ENCODE measurements around the gene AGR3.

The AGR3 gene

DNA sequence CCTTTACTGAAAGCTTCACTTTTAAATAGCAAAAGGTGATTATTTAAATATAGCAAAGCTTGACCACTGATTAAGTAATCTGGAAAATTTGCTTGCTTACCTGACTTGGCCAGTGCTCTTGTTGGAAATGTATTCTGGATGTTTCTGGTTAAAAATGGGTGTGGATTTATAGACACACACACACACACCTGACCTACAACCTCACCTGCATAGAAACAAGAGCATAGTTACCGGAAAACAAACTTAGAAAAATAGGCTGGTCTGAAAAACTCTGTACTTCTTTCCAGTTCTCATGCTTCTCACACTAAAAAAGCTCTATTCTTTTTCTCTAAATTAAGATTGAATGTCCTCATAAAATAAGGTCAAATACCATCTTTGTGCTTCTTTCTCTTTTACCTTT, at the start of gene AGR3:
TSS of gene AGR3 (minus strand) at position 140 of the 400 bp plus-strand sequence. CDS start 3,365 bp downstream, outside the sequence.
- DNase-seq (ENCODE audit: low read depth): no peak

DNA sequence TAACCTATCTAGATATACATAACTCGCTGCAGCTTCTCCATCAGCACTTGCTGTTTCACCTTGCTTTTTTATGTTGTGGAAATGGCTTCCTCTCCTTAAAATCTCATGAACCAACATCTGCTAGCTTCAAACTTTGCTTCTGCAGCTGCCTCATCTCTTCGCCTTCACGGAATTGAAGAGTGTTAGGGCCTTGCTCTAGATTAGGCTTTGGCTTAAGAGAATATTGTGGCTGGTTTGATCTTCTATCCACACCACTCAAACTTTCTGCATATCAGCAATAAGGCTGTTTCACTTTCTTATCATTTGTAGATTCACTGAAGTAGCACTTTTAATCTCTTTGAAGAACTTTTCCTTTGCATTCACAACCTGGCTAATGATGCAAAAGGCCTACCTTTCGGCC, 49.2 kb upstream of the AGR3 start:
- DNase-seq (ENCODE audit: low read depth): no peak

DNA sequence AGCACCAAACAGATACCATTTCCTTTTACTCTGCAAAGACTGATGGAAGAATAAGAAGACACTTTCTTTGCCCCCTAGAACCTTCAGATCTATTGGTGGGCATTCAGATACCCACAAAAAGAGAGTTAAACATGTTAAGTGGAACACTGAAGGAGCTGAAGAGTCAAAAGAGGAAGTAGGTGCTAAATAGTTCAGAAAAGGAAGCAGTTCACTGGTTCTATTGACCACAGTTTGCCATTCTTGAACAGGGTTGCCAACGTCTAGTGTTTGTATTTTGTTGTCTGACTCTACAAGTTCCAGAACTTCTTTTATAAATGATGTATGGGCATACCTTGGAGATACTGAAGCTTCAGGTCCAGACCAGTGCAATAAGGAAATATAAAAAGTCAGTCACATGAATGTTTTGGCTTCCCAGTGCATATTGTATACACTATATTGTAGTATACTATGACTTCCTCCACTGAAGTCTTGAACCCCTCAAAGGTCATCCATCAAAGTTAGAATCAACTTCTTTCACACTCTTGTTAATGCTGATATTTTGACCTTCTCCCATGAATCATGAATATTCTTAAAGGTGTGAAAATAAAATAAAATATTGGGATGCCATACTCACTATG, 47.5 kb upstream of the AGR3 start:
- DNase-seq (ENCODE audit: low read depth): no peak

DNA sequence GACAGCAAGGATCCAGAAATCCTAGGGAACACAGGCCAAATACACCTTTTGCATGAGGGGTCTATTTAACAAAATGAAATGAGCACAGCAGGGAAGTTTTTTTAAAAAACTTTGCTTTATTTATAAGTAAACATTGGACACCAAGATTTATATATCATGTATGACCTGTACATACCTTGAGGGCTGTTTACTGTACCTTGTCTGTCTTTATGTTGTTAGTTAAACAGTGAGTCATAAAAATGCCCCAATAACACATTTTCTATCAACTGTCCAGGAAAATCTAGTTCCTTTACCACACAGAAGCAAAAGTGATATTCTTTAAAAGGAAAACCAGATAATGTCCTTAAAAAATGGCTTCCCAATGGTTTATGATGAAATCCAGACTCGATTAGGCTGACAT, 45.1 kb upstream of the AGR3 start:
- no peak for DNase-seq (ENCODE audit: low read depth)

DNA sequence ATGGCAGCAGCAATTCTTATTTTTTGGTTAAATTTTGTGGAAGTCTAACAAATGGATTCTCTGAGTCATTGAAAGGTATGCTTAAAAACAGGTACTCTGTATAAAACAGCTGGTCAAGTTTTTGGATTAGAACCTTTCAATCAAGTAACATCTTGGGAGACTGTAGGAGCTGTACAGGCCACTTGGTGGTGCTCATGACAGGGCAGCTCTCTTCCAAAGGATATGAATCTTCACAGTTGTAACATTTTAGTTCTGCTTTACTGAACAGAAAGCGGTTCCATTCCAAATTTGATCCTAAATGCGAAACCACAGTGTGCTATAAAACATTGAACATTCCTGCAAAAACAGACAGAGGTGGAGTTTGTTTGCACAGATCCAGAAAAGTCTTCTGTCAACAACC, 44.5 kb upstream of the AGR3 start:
- DNase-seq (ENCODE audit: low read depth): no peak

DNA sequence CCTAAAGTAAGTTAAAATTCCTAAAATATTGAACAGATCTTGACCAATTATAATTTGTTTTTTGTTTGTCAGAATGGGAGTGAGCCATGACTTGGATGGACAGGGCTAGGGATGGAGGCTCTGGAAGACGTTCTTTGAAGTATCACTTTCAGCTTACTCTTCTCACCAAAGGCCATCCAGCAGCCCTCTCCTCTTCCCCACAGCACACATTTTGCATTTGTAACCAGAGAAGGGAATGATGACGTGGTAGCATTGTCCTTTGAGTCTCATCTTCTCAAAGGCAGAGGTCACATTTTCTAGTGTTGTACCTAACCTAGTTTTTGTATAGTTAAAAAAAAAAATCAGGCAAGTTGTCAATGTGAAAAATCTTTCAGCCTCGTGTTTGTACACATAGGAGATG, 43.8 kb upstream of the AGR3 start:
- DNase-seq (ENCODE audit: low read depth): no peak

DNA sequence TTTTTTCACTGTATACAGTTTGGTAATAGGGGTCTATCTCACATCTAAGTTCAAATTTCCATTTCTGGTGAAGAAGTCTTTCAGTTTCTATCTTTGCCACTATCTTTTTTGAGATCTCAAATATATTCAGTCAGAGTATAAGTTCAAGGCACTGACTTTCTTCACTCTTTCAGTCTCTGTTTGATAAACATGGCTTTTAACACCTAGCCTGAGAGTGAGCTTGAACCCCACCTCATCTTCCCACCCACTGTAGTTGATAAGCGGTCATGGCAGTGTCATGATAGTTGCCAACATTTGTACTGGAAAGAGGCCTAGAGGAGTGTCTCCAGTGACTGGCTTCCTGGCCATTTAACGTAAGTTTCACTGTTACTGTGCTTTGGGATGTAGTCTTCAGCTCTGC, 41.2 kb upstream of the AGR3 start:
- DNase-seq (ENCODE audit: low read depth): no peak

DNA sequence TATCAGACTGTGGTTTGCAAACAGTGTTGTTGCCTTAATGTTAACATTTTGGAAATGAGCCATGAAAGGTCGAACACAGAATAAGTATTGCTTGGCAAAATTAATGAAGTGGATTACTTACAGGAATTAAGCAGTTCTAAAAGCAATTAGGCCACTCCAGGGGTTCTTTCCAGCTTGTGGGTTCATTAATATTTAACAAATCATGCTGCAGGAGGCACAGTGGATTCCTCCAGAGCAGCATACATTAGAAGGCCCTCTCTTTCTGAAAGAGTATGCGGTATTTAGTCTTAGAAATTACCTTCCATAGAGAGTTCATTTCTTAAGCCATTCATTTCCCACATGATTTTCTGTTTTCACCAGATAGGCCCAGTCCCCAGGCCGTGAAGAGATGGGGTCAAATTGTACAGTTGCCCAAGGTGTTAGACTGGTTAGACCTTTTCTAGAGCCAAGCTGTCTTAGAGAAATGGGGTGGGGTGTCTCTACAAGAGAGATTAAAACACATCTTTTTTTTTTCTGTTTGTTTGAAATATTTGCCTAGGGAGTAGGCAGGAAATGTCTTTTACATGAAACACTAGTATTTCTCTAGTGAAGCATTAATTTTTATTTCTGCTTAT, 40.0 kb upstream of the AGR3 start:
- DNase-seq (ENCODE audit: low read depth): no peak

DNA sequence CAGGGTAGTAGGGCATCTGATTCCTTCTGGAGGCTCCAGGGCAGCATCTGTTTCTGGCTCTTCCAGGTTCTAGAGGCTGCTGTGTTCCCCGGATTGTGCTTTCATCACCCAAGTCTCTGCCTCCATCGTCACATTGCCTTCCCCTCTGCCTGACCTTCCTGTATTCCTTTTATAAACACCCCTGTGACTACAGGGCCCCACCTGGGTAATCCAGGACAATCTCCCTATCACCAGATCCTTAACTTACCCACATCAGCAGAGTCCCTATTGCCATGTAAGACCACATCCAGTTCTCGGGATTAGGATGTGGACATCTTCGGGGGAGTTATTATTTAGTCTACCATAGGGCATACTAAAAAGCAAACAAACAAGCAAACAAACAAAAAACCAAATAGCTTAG, 39.4 kb upstream of the AGR3 start:
- no peak for DNase-seq (ENCODE audit: low read depth)

DNA sequence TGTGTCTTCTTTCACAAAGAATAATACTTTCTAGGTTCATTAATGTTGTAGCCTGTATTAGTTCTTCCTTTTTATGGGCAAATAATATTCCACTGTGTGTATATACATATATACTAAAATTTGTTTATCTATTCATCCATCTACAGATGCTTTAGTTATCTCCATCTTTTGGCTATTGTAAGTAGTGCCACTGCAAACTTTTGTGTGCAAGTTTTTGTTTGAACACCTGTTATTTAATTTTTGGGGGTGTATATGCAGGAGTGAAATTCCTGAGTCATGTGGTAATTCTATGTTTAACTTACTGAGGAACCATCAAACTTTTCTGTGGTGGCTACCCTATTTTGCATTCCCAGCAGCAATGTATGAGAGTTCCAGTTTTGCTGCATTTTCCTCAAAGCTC, 37.7 kb upstream of the AGR3 start:
- no peak for DNase-seq (ENCODE audit: low read depth)

DNA sequence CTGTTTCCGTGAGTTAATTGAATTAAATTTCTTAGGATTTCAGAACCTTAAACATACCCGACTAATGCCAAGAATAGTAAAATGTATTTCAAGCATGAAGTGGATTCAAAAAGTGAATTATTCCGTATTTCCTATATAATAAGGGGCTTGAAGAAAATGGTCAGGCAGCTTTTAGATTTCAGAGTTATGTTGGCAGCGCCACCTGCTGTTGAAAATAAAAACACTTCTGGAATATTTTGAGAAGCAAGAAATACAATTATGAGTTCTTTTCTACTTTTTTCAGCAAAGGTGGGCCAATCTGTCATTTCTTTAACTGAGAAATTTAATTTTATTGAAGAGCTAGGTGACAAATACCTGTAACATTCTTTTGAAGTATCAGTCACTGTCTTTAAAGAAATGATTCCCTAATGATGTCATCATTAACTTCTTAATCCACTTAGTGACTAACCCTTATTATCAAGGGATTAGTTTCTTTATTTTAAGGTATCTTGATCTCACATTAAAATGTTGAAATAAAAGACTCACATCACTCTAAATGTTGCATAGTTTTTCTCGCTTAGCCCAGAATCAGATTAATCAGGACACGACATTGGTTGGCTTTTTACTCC, 36.6 kb upstream of the AGR3 start:
- no peak for DNase-seq (ENCODE audit: low read depth)

DNA sequence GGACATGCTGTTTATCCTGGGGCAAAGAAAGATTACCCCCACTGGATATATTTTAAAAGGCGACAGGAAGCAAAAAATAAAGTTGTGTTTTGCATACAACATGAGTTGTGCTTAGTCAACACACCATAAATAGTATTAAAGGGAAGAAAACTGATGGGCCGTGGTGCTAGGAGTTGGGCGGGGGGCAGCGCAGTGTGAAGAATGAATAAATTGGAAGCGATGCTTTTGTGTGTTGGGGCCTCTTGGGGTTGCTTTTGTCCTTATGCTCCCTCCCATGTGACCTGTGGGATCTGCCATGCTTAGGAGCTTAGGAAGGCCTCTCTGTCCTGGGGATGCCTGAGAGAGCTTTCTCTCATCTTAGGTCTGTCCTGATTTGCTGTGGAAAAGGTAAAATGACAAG, 35.0 kb upstream of the AGR3 start:
- no peak for DNase-seq (ENCODE audit: low read depth)

DNA sequence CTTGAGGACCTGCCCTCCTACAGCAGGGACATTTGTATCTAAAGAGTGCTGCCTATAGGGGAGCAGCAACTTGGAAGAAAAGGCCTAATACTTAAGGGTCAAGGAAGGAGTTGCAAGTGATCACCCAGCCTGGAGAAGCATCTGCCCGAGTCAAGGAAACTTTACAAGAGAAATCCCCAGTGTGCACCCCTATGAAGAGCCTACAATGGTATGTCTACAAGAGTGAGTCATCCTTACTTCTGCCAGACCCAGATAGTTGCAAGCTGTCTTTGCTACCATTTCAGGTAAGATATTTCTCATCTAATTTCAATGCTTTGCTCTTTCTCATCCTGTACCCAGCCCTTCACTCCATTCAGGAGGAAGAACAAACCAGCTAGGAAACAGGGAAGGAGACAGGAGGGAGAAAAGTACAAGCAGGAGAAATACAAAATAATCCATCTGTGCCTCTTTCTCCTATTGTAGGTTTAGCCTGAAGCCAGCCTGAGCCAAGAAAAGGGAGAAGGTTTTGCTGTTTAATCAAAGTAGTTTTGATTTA, 34.4 kb upstream of the AGR3 start:
- no peak for DNase-seq (ENCODE audit: low read depth)

DNA sequence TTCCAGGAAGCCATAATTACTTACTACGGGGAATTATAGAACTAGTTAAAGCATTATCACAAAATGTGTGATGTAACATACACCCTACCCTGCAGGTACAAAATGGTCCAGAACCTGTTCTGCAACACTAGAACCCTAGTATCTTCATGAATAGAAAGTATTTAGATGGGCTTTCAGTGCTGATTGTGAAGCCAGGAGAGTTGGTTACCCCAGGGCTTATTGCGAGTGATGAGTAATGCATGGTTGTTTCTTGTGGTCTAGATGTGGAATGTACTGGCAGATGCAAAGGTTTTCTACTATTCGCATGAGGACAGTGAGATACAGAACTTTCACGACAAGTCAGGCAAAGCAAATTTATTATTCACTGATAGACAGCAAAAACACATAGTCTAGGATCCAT, 33.6 kb upstream of the AGR3 start:
- DNase-seq (ENCODE audit: low read depth): no peak

DNA sequence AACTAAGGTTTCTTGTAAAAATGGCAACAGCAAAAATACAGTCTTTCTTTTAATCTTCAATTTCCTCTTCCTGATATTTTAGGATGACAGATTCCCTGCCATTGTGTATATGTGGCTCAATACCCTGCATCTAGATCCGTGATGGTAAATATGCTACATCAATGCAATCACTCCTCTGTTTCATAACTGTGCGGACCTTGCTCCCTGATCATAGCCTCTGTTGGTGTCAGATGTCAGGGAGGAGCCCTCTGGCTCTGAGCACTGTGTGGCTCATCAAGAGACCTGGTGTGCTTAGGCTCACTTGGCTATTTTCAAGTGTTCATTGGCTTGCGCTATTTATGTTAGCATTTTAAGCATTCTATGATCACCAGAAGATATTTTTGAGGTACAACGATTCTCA, 33.0 kb upstream of the AGR3 start:
- no peak for DNase-seq (ENCODE audit: low read depth)

DNA sequence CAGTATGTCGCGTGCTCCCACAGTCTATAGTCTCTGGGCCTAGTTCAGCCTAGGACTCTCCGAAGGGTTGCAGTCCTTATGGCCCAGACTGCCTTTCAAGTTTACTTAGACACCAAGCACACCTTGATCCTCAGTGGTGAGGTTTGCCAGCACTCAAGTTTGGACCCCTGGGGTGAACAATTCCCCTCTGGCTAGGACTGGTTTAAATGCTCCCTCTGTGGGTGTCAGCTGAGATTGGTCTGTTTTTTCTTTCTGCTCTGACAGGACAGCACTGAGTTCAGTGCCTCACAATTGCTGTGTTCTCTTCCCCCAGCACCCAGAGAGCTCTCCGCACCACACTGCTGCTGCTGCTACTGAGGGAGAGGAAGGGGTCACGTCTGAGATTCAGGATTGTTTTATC, 31.9 kb upstream of the AGR3 start:
- no peak for DNase-seq (ENCODE audit: low read depth)

DNA sequence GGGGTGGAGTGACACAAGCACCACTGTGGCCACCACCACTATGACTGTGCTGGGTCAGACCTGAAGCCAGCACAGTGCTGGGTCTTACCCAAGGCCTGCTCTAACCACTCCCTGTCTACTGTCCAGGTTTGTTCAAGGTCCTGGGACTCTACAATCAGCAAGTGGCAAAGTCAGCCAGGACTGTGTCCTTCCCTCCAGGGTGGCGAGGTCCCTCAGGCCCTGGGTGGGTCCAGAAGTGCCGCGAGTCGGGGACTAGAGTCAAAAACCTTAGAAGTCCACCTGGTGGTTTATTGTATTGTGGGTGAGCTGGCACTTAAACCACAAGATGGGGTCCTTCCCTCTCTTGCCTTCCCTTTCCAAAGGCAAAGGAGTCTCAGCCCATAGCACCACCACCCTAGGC, 30.8 kb upstream of the AGR3 start:
- no peak for DNase-seq (ENCODE audit: low read depth)

DNA sequence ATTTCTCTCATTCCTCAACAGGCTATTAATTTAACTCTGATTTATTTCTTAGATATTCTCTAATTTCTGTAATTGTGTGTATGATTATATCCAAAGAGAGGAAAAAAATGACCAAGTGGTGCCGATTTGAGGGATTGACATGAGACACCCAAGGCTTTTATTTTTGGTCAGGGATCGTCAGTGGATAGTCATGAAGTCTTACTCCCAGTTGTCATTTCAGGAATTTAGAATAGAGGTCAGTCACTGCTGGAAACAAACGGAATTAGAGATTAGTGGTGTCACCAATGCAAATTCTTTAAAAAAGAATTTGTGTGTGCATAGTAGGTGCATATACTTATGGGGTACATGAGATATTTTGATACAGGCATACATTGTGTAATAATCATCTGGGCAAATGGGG, 26.8 kb upstream of the AGR3 start:
- DNase-seq (ENCODE audit: low read depth): no peak

DNA sequence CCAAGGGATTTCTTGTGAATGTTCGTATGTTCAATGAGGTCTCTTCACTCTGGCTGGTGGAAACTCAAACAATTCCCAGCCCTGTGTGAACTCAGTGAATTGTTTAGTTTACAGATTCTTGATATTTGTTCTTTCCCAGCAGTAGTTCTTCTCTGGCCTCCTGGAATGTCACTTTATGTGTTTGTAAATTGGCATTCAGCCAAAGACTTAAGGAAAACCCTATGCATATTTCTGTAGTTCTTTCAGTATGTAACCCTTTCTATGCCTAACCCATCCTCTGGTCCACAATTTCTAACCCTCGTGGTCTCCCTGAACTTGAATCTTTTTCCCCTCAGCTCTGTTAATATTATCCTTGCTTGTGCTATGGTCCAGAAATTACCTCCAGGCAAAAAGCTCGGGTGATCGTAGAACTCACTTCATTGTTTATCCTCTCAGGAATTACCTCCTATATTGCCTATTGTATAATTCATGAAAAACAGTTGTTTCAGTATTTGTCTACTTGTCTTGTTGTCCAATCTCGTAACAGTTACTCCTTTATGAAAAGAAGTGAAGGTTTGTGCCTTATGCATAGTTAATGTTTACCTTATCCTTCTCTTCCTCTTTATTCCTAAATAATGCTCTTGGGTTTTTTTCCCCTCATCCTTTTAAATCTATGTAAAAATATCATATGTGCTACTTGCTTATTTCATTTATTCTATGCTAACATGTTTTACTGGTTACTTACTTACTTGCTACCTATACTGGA, 23.7 kb upstream of the AGR3 start:
- no peak for DNase-seq (ENCODE audit: low read depth)

DNA sequence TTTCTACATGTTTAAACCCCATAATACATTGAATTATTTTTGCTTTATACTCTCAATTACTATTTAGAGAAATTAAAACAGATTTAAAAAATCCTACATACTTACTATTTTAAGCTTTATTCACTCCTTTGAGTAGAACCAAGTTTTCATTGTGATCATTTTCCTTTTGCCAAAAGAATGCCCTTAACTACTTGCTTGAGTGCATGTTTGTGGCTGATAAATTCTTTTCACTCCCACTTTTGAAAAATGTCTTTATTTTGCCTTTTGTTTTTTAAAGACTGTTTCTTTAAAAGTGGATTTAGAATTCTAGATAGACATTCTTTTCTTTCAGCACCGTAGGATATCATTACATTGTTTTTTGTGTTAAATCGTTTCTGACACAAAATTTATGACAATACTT, 22.3 kb upstream of the AGR3 start:
- DNase-seq (ENCODE audit: low read depth): no peak

DNA sequence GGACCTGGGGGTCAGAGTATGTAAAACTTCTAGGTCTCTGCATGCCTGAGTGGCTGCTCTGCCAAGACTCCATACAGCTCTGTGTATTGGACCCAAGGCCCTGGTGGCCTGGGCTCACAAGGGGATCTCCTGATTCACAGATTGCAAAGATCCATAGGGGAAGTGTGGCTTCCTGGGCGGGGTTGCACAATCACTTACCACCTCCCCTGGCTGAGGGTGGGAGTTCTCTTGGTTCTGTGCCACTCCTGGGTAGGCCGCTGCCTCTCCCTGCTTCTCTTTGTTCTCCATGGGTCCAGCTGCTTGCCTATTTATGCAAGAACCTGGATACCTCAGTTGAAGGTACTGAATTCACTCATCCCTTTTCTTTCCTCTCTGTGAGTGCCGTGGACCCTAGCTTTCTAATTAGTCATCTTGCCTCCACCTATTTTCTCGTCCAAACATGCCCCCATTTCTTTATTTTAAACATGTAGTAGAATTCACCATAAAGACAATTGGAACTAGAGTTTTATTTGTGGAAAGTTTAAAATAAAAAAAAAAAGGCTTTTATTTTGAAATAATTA, 18.5 kb upstream of the AGR3 start:
- DNase-seq (ENCODE audit: low read depth): no peak

DNA sequence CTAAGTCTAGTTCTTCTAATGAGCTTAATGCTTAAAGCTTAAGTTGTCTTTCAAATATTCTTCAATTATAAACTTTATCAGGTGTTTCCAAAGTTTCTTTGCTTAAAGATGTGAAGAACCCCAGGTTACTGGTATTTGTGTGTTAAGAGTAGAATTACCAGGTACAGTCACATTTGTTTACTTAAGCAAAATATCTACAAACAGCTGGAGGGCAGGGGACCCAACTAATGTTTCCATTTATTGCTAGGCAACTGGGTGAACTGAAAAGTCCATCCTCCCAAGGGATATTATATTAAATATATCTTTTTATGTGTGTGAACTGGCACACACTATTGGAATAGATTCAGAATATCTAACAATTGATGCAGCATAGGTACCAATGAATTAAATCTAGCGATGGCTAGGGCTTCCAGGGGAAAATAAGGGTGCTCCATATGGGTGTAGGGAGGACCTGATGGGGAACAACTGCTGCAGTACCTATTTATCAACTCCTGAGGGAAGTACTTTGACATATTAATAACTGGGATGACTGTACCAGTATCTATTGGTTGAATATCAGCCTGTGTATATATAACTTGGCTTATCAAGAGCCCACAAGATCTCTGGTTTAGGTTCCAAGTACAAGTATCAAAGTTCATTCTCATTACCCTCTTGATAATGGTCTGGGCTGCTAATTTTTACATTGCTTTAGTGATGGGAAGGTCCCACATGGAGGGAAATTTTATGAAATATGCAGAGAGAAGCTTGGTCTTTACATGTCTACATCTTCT, 10.3 kb upstream of the AGR3 start:
- no peak for DNase-seq (ENCODE audit: low read depth)
